H9 (cell line): ENCODE data around the gene ADGRD1. TPM values are rescaled to one million over a fixed set of nuclear protein-coding genes. Genes with fewer than 3 reads are reported as not detected.

Source experiments
- DNase-seq: peaks from one replicate; pipeline ENCODE4 v3.0.0-alpha.2; 2017
- H2AFZ ChIP-seq: one replicate; pipeline ENCODE4 v1.6.1; 2013; ENCODE audit warnings: mild to moderate bottlenecking, low read length, control low read depth, moderate library complexity
- H2AK5ac ChIP-seq: 2 replicates; pipeline ENCODE4 v1.6.1; 2013; ENCODE audit warnings: low read length, control low read depth, mixed read lengths; ENCODE audit not compliant: insufficient read length
- H2BK120ac ChIP-seq: one replicate; pipeline ENCODE4 v1.6.1; 2013; ENCODE audit warnings: low read depth, mild to moderate bottlenecking, low read length, control low read depth, inconsistent platforms; ENCODE audit not compliant: poor library complexity, severe bottlenecking
- H2BK12ac ChIP-seq: 2 replicates; pipeline ENCODE4 v1.6.1; 2013; ENCODE audit warnings: low read length, control low read depth, mixed read lengths, low read depth; ENCODE audit not compliant: insufficient read length
- H2BK15ac ChIP-seq: 2 replicates; pipeline ENCODE4 v1.6.1; 2013; ENCODE audit warnings: low read depth, low read length, control low read depth
- H2BK20ac ChIP-seq: one replicate; pipeline ENCODE4 v1.6.1; 2013; ENCODE audit warnings: low read depth, mild to moderate bottlenecking, low read length, control low read depth, inconsistent platforms; ENCODE audit not compliant: poor library complexity, severe bottlenecking
- H2BK5ac ChIP-seq: 2 replicates; pipeline ENCODE4 v1.6.1; 2013; ENCODE audit warnings: low read length, control low read depth, mixed read lengths; ENCODE audit not compliant: insufficient read length
- H3K14ac ChIP-seq: 2 replicates; pipeline ENCODE4 v1.6.1; 2013; ENCODE audit warnings: low read length, control low read depth; ENCODE audit not compliant: insufficient read depth
- H3K18ac ChIP-seq: 2 replicates; pipeline ENCODE4 v1.6.1; 2013; ENCODE audit warnings: low read depth, mild to moderate bottlenecking, mixed read lengths, low read length, control low read depth; ENCODE audit not compliant: insufficient read length
- H3K23ac ChIP-seq: 2 replicates; pipeline ENCODE4 v1.6.1; 2013; ENCODE audit warnings: low read length, control low read depth, mixed read lengths, low read depth; ENCODE audit not compliant: insufficient read length
- H3K23me2 ChIP-seq: 2 replicates; pipeline ENCODE4 v1.6.1; 2013; ENCODE audit warnings: low read depth, mild to moderate bottlenecking, mixed read lengths, low read length, control low read depth; ENCODE audit not compliant: insufficient read length, poor library complexity, severe bottlenecking
- H3K27ac ChIP-seq: 2 replicates; pipeline ENCODE4 v1.5.1; 2013; ENCODE audit warnings: low read length, control low read depth, mixed read lengths, low read depth; ENCODE audit not compliant: insufficient read length
- H3K27me3 ChIP-seq: 2 replicates; pipeline ENCODE4 v1.6.1; 2013; ENCODE audit warnings: low read length, control low read depth, inconsistent platforms; ENCODE audit not compliant: insufficient read depth
- H3K4ac ChIP-seq: 2 replicates; pipeline ENCODE4 v1.6.1; 2013; ENCODE audit warnings: low read depth, mild to moderate bottlenecking, control low read depth, inconsistent platforms, low read length, moderate library complexity
- H3K4me1 ChIP-seq: 2 replicates; pipeline ENCODE4 v1.6.1; 2013; ENCODE audit warnings: low read length, control low read depth, inconsistent platforms; ENCODE audit not compliant: insufficient read depth
- H3K4me2 ChIP-seq: 2 replicates; pipeline ENCODE4 v1.6.1; 2013; ENCODE audit warnings: low read length, control low read depth, mixed read lengths; ENCODE audit not compliant: insufficient read length, insufficient read depth
- H3K56ac ChIP-seq: 2 replicates; pipeline ENCODE4 v1.6.1; 2013; ENCODE audit warnings: low read depth, mild to moderate bottlenecking, mixed read lengths, low read length, control low read depth; ENCODE audit not compliant: insufficient read length
- H3K79me1 ChIP-seq: 2 replicates; pipeline ENCODE4 v1.6.1; 2013; ENCODE audit warnings: low read depth, mild to moderate bottlenecking, moderate library complexity, low read length, control low read depth, inconsistent platforms; ENCODE audit not compliant: insufficient read depth, poor library complexity, severe bottlenecking
- H3K79me2 ChIP-seq: 2 replicates; pipeline ENCODE4 v1.6.1; 2013; ENCODE audit warnings: low read length, control low read depth, inconsistent platforms; ENCODE audit not compliant: insufficient read depth
- H3K9ac ChIP-seq: 2 replicates; pipeline ENCODE4 v1.6.1; 2013; ENCODE audit warnings: low read length, control low read depth, mixed read lengths; ENCODE audit not compliant: insufficient read length; ENCODE audit errors: extremely low read depth
- H3K9me3 ChIP-seq: one replicate; pipeline ENCODE4 v1.6.1; 2013; ENCODE audit warnings: low read depth, low read length, inconsistent platforms; ENCODE audit not compliant: control insufficient read depth
- H3T11ph ChIP-seq: one replicate; pipeline ENCODE4 v1.6.1; 2013; ENCODE audit warnings: mild to moderate bottlenecking, low read length, control low read depth, inconsistent platforms
- H4K20me1 ChIP-seq: one replicate; pipeline ENCODE4 v1.6.1; 2013; ENCODE audit not compliant: control insufficient read depth, insufficient read length, insufficient read depth
- H4K5ac ChIP-seq: 2 replicates; pipeline ENCODE4 v1.6.1; 2013; ENCODE audit warnings: low read depth, mild to moderate bottlenecking, mixed read lengths, low read length, control low read depth; ENCODE audit not compliant: insufficient read length
- H4K8ac ChIP-seq: replicated peaks from 2 replicates; pipeline ENCODE4 v1.6.1; 2013; ENCODE audit warnings: low read length, control low read depth, mixed read lengths, low read depth; ENCODE audit not compliant: insufficient read length
- H4K91ac ChIP-seq: 2 replicates; pipeline ENCODE4 v1.6.1; 2013; ENCODE audit warnings: low read depth, mild to moderate bottlenecking, moderate library complexity, mixed read lengths, low read length, control low read depth; ENCODE audit not compliant: insufficient read length
- H3K27ac Mint-ChIP-seq, 3 experiments: 2 replicates in 2 of 3; 3 replicates in 1 of 3; pipeline ENCODE4 v1.8.0; 2020 to 2021; ENCODE audit warnings: mixed read lengths in 3 of 3, mild to moderate bottlenecking in 1 of 3, moderate library complexity in 1 of 3
- H3K27me3 Mint-ChIP-seq: 2 replicates; pipeline ENCODE4 v1.8.0; 2021; ENCODE audit warnings: low read depth, mild to moderate bottlenecking, moderate library complexity, mixed read lengths
- H3K36me3 Mint-ChIP-seq, 3 experiments: 2 replicates in 2 of 3; 3 replicates in 1 of 3; pipeline ENCODE4 v1.8.0; 2020 to 2021; ENCODE audit warnings: low read depth in 3 of 3, mixed read lengths in 3 of 3; ENCODE audit not compliant: insufficient read depth in 1 of 3
- H3K4me1 Mint-ChIP-seq, 2 experiments: 2 replicates each; pipeline ENCODE4 v1.8.0; 2020; ENCODE audit warnings: mixed read lengths in 2 of 2
- H3K4me3 Mint-ChIP-seq, 2 experiments: 2 replicates in 1 of 2; 3 replicates in 1 of 2; pipeline ENCODE4 v1.8.0; 2020 to 2021; ENCODE audit warnings: mild to moderate bottlenecking in 2 of 2, mixed read lengths in 2 of 2, moderate library complexity in 1 of 2
- H3K9me3 Mint-ChIP-seq, 2 experiments: 2 replicates in 1 of 2; 3 replicates in 1 of 2; pipeline ENCODE4 v1.8.0; 2020; ENCODE audit warnings: mild to moderate bottlenecking in 2 of 2, mixed read lengths in 2 of 2, moderate library complexity in 1 of 2
- CTCF ChIP-seq: fragments of 200-600 bp; sonication (generic); conservative IDR thresholded peaks from 3 replicates; pipeline ENCODE4 v1.8.0; 2021; ENCODE audit warnings: antibody characterized with exemption, mild to moderate bottlenecking
- WGBS: extraction: QIAGEN DNeasy Blood & Tissue Kit; methylation state at CpG from one replicate; pipeline ENCODE4 v1.1.7; 2013; ENCODE audit warnings: missing lambda C conversion rate, low lambda C conversion rate, mixed read lengths; ENCODE audit not compliant: insufficient read length; ENCODE audit errors: extremely low coverage; 5-methylcytosine and 5-hydroxymethylcytosine counted together
- total RNA-seq: library from RNA; stranded (reverse); gene quantifications from 2 replicates; pipeline ENCODE4 v1.2.1, GENCODE V29; 2021

Gene ADGRD1
- total RNA-seq, 1 experiment from 2014 or later = 0.52 TPM

GRCh38 chr12:131043401-131043871 lies 89.7 kb downstream of the ADGRD1 start:
- Histone ChIP-seq H3K4ac (no peak overlapping the region), H4K91ac (no peak overlapping the region), H3K23me2 (no peaks in the 10 kb centered on the region), H3K23ac (no peak overlapping the region), H3K9me3 (no peaks in the 10 kb centered on the region), H3K18ac (no peak overlapping the region), H2BK120ac (no peak overlapping the region), H3T11ph (no peak overlapping the region), H3K79me1 (no peaks in the 10 kb centered on the region), H2BK5ac (no peak overlapping the region), H3K79me2 (no peaks in the 10 kb centered on the region), H4K20me1 (no peaks in the 10 kb centered on the region), H2BK20ac (no peak overlapping the region), H3K56ac (no peak overlapping the region), H4K8ac (no peak overlapping the region), H3K14ac (no peak overlapping the region), H2BK15ac (no peak overlapping the region), H2AFZ (no peak overlapping the region), H2AK5ac (no peak overlapping the region), H3K9ac (no peak overlapping the region), H3K27me3 (no peaks in the 10 kb centered on the region), H3K27ac (no peak overlapping the region), H2BK12ac (no peak overlapping the region), H3K4me1 (no peaks in the 10 kb centered on the region), H4K5ac (no peak overlapping the region), H3K4me2 (no peak overlapping the region)
- H3K27me3 Mint-ChIP-seq = no peaks in the 10 kb centered on the region; the same call in 1 of the 2 replicates
- no peak overlapping the region; a peak in 1 of 7 replicates for H3K27ac Mint-ChIP-seq
- H3K4me3 Mint-ChIP-seq = no peak overlapping the region
- DNase-seq = no peak
- peaks cover 3 to 4% of the 10 kb centered on the region in 2 experiments; a peak in 3 of 4 replicates for H3K4me1 Mint-ChIP-seq
- TF ChIP-seq CTCF = no peak
- H3K9me3 Mint-ChIP-seq = peaks cover 0 to 4% of the 10 kb centered on the region in 2 experiments; a peak in 1 of 5 replicates
- H3K36me3 Mint-ChIP-seq = no peaks in the 10 kb centered on the region
- no CpG with 5 or more reads among the region's 21 CpGs for WGBS
